PC-9 (cell line): ENCODE data around the gene SMG6. TPM values are rescaled to one million over a fixed set of nuclear protein-coding genes. Genes with fewer than 3 reads are reported as not detected.

Experiments
- BruUV-seq: library from RNA; stranded (reverse); fragments of 400-500 nt; replicated peaks from 2 replicates; lab custom pipeline; 2021; lab: Mats Ljungman, UMichigan
- CTCF ChIA-PET: fragments of 300-600 bp; sonication (Branson Sonifier 250); formaldehyde crosslinking; loops from one replicate; lab custom pipeline; 2022; ENCODE audit warnings: antibody characterized with exemption; lab: Charles Lee
- POLR2A ChIA-PET: fragments of 300-600 bp; sonication (Branson Sonifier 250); formaldehyde crosslinking; loops from one replicate; lab custom pipeline; 2022; ENCODE audit warnings: antibody characterized with exemption; ENCODE audit not compliant: unreplicated experiment; lab: Charles Lee
- DNase-seq, 2 experiments: peaks; one replicate each; pipeline versions ENCODE4 v3.0.0 to v3.0.0-alpha.2; 2015 to 2022; ENCODE audit warnings: mixed read lengths in 1 of 2
- H2AFZ ChIP-seq: fragments of 200-600 bp; sonication (generic); 2 replicates; pipeline ENCODE4 v1.8.1; 2017; ENCODE audit warnings: antibody characterized with exemption
- H3F3A ChIP-seq: fragments of 200-600 bp; sonication (generic); 2 replicates; pipeline ENCODE4 v1.8.1; 2017; ENCODE audit warnings: antibody characterized with exemption, mild to moderate bottlenecking, low read depth; ENCODE audit not compliant: insufficient read depth
- H3K27ac ChIP-seq: fragments of 200-600 bp; sonication (generic); 2 replicates; pipeline ENCODE4 v1.6.1; 2016; ENCODE audit warnings: mixed run types
- H3K27me3 ChIP-seq: fragments of 200-600 bp; sonication (generic); 2 replicates; pipeline ENCODE4 v1.6.1; 2016; ENCODE audit warnings: low read depth, mixed run types; ENCODE audit not compliant: insufficient read depth
- H3K36me3 ChIP-seq: fragments of 200-600 bp; sonication (generic); 2 replicates; pipeline ENCODE4 v1.6.1; 2016; ENCODE audit warnings: low read depth, mixed run types
- H3K4me1 ChIP-seq: fragments of 200-600 bp; sonication (generic); replicated peaks from 2 replicates; pipeline ENCODE4 v1.6.1; 2016; ENCODE audit warnings: mixed run types; ENCODE audit not compliant: insufficient read depth
- H3K4me2 ChIP-seq: fragments of 200-600 bp; sonication (generic); 2 replicates; pipeline ENCODE4 v1.6.1; 2017; ENCODE audit warnings: mixed run types
- H3K4me3 ChIP-seq: fragments of 200-600 bp; sonication (generic); 2 replicates; pipeline ENCODE4 v1.6.1; 2016; ENCODE audit warnings: mixed run types
- H3K79me2 ChIP-seq: fragments of 200-600 bp; sonication (generic); 2 replicates; pipeline ENCODE4 v1.6.1; 2017; ENCODE audit warnings: low read depth, mixed run types
- H3K9me2 ChIP-seq: fragments of 200-600 bp; sonication (generic); 2 replicates; pipeline ENCODE4 v1.8.1; 2017; ENCODE audit warnings: mild to moderate bottlenecking; ENCODE audit not compliant: insufficient read depth
- H3K9me3 ChIP-seq: fragments of 200-600 bp; sonication (generic); 2 replicates; pipeline ENCODE4 v1.8.1; 2016; ENCODE audit warnings: low read depth; ENCODE audit not compliant: insufficient read depth
- H4K20me1 ChIP-seq: fragments of 200-600 bp; sonication (generic); 2 replicates; pipeline ENCODE4 v1.8.1; 2017; ENCODE audit not compliant: insufficient read depth
- EZH2 ChIP-seq: fragments of 200-600 bp; sonication (generic); IDR thresholded peaks from 2 replicates; pipeline ENCODE4 v1.8.0; 2017; ENCODE audit warnings: antibody characterized with exemption, low read depth
- intact Hi-C: fragments of 100-400 bp; cut with micrococcal nuclease; formaldehyde crosslinking; loops from one replicate; pipeline ENCODE4 v1.10.0; 2022; ENCODE audit not compliant: unreplicated experiment
- total RNA-seq: library from RNA; stranded (reverse); gene quantifications from 2 replicates; pipeline ENCODE4 v1.2.3, GENCODE V29; 2021
- TF ChIP-seq, protein P1 (sequence below): fragments of 200-600 bp; sonication (generic); conservative IDR thresholded peaks from 2 replicates; pipeline ENCODE4 v1.6.1; 2017; ENCODE audit warnings: mixed run types, antibody characterized with exemption, mild to moderate bottlenecking, moderate library complexity

SMG6 gene
- total RNA-seq, 1 experiment from 2014 or later = 43.1 TPM

DNA sequence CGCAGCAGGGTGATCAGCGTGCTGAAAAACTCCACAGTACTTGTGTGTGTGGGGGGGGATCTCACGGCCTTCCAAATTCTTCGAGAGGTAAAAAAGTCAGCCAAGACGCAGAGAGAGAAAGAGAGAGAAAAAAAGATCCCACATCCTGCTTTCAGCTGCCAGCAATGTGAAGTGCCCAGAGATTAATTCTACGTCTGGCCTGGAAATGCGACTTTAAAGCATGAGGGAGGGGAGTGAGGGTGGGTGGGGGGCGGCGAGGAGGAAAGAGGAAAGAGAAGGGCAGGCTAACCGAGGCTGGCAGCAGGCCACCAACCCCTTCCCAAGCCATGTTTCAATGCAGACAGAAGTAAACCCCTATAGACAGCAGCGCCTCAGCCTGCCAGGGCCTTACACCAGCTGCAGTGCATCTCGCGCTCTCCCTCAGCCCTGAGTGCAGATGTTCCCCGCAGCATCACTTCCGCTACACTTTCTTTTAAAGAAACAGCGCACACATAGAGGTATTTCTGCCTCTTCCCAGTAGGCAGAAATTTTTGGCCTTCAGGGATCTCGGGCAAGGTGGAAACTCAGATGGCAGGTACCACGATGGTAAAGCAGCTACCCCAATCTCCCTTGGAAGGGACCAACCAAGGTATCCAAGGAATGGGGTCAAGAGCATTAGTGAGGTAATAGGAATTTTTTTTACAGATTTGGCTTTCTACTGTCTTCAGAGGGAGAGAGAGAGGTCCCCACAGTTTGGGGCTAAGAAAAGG lies 87.8 kb downstream of the SMG6 start:
- Histone ChIP-seq H3K9me2 (no peaks in the 10 kb centered on the region), H2AFZ (no peak overlapping the region), H3K27ac (no peak overlapping the region), H3K4me3 (no peak overlapping the region), H3K4me2 (no peak overlapping the region), H3K36me3 (no peaks in the 10 kb centered on the region), H3K27me3 (no peaks in the 10 kb centered on the region), H4K20me1 (peaks cover 5% of the 10 kb centered on the region; the same call in 1 of the 2 replicates), H3K9me3 (no peaks in the 10 kb centered on the region), H3K79me2 (0 out of 2 replicates have a peak, but pooled peaks cover 3% of the 10 kb centered on the region), H3F3A (peaks cover 9% of the 10 kb centered on the region; the same call in 1 of the 2 replicates), H3K4me1 (peaks cover 23% of the 10 kb centered on the region)
- ChIA-PET CTCF (interaction anchor here (0.6 kb wide), 1 partner anchor 44 kb away, joined by 5 read pairs; no protein-coding TSS in a partner anchor), POLR2A (no interaction called here)
- intact Hi-C loops = no loop called here
- BruUV-seq = no TSS peak
- TF ChIP-seq, protein P1, sequence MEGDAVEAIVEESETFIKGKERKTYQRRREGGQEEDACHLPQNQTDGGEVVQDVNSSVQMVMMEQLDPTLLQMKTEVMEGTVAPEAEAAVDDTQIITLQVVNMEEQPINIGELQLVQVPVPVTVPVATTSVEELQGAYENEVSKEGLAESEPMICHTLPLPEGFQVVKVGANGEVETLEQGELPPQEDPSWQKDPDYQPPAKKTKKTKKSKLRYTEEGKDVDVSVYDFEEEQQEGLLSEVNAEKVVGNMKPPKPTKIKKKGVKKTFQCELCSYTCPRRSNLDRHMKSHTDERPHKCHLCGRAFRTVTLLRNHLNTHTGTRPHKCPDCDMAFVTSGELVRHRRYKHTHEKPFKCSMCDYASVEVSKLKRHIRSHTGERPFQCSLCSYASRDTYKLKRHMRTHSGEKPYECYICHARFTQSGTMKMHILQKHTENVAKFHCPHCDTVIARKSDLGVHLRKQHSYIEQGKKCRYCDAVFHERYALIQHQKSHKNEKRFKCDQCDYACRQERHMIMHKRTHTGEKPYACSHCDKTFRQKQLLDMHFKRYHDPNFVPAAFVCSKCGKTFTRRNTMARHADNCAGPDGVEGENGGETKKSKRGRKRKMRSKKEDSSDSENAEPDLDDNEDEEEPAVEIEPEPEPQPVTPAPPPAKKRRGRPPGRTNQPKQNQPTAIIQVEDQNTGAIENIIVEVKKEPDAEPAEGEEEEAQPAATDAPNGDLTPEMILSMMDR = no peak
- no peak for TF ChIP-seq EZH2
- DNase-seq = no peak

DNA sequence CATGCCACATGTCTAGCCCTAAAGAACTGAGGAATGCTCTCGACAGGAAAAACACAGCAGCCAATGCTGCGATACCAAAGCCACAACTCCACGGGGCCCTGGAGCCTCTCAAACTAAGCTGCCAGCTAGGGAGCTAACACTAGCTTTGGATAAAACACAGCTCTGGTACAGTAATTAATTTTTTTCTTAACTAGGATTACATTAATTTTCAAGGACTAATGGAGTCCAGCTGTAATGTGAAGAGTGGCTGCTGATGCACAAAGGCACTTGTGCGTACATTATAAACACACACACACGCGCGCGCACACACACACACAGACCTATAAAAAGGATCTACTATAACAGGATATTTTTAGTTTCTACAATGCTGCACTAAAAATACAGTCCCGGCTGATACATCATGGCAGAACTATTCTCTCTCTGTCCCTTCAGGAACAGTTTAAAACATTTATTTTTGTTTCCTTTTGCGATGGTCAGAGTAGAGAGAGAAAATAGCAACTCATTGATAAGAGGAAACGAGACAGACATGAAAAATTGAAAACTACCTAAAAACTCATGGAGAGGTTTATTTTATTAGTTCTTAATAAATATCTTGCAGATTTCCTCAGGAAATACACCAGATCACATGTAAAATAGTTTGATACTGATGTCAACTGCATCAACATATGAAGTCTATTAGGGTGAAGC lies 88.5 kb downstream of the SMG6 start:
- H3K9me2 ChIP-seq = no peaks in the 10 kb centered on the region
- H3K79me2 ChIP-seq = 0 out of 2 replicates have a peak, but pooled peaks cover 3% of the 10 kb centered on the region
- no peak overlapping the region for H3K4me2 ChIP-seq
- no peak overlapping the region for H3K4me3 ChIP-seq
- no TSS peak for BruUV-seq
- peaks cover 9% of the 10 kb centered on the region; the same call in 1 of the 2 replicates for H3F3A ChIP-seq
- H4K20me1 ChIP-seq = peaks cover 5% of the 10 kb centered on the region; the same call in 1 of the 2 replicates
- POLR2A ChIA-PET = no interaction called here
- TF ChIP-seq EZH2 = no peak
- TF ChIP-seq, protein P1 = no peak
- no peak for DNase-seq
- peaks cover 23% of the 10 kb centered on the region for H3K4me1 ChIP-seq
- 0 out of 2 replicates have a peak, but pooled peaks cover 3% of the 10 kb centered on the region for H3K36me3 ChIP-seq
- no peak overlapping the region for H2AFZ ChIP-seq
- intact Hi-C loops = no loop called here
- H3K9me3 ChIP-seq = no peaks in the 10 kb centered on the region
- no peak overlapping the region for H3K27ac ChIP-seq
- no peaks in the 10 kb centered on the region for H3K27me3 ChIP-seq
- CTCF ChIA-PET = no interaction called here

DNA sequence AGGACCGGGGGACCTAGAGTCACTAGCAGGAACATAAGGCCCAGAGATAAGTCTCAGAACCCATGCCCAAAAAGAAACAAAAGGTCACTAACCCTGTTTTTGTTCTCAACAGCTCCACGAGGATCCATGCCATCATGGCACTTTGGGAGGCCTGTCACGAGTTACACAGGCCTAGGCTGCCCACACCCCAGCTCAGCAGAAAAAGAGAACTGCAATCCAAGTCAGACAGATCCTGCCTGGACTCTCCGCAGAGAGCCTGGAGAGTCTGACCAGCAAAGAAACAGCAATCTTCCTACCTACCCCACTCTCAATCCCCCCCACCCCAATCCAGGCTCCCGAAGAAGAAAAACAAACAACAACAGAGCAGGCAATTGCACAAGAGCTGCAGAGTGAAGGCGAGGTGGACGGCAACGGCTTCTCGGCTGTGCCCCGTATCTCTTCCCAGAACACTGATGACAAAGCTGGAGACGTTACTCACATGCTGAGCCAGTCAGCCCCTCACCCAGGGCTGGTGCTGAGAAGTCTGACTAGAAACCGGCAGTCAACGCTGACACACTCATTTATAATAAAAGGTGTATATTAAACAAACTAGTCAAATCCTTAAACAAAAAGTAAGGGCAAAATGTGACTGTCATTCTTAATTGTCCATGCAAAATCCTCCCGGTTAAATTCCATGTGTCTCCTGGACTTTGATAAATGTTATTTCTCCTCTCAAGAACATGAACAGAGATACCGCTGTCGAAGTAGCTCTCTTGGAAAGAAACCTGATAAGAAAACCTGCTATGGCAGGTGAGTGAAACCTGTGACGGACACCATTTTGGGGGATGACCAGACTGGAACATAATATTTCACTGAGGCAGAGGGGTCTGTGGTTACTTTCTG lies 89.3 kb downstream of the SMG6 start:
- Histone ChIP-seq H3K27ac (no peak overlapping the region), H3K27me3 (no peaks in the 10 kb centered on the region), H3K4me3 (no peak overlapping the region), H3K79me2 (0 out of 2 replicates have a peak, but pooled peaks cover 3% of the 10 kb centered on the region), H2AFZ (no peak overlapping the region), H3K9me2 (no peaks in the 10 kb centered on the region), H4K20me1 (peaks cover 5% of the 10 kb centered on the region; the same call in 1 of the 2 replicates), H3K36me3 (0 out of 2 replicates have a peak, but pooled peaks cover 8% of the 10 kb centered on the region), H3K4me1 (peaks cover 21% of the 10 kb centered on the region), H3K9me3 (no peaks in the 10 kb centered on the region), H3F3A (peaks cover 8% of the 10 kb centered on the region; the same call in 1 of the 2 replicates), H3K4me2 (no peak overlapping the region)
- DNase-seq = no peak
- BruUV-seq = no TSS peak
- ChIA-PET POLR2A (no interaction called here), CTCF (no interaction called here)
- no peak for TF ChIP-seq EZH2
- TF ChIP-seq, protein P1 = no peak
- intact Hi-C loops = no loop called here
